ENCODE measurements around the gene THRSP.

GRCh38 chr11:78032090-78032489, 31.6 kb upstream of the THRSP start:
- TF ChIP-seq, protein P1, sequence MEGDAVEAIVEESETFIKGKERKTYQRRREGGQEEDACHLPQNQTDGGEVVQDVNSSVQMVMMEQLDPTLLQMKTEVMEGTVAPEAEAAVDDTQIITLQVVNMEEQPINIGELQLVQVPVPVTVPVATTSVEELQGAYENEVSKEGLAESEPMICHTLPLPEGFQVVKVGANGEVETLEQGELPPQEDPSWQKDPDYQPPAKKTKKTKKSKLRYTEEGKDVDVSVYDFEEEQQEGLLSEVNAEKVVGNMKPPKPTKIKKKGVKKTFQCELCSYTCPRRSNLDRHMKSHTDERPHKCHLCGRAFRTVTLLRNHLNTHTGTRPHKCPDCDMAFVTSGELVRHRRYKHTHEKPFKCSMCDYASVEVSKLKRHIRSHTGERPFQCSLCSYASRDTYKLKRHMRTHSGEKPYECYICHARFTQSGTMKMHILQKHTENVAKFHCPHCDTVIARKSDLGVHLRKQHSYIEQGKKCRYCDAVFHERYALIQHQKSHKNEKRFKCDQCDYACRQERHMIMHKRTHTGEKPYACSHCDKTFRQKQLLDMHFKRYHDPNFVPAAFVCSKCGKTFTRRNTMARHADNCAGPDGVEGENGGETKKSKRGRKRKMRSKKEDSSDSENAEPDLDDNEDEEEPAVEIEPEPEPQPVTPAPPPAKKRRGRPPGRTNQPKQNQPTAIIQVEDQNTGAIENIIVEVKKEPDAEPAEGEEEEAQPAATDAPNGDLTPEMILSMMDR (conservative IDR thresholded peaks at IDR 0.05; ENCODE audit: low read depth in 2 of 2): no peak
- no peak for TF ChIP-seq CREB1 (CRISPR knock-in tag; IDR thresholded peaks at IDR 0.05; ENCODE audit: low read depth)
- TF ChIP-seq EZH2 (IDR thresholded peaks at IDR 0.05; ENCODE audit: low read depth, unreplicated experiment): no peak
- TF ChIP-seq ZNF114 (CRISPR knock-in tag; IDR thresholded peaks at IDR 0.05): no peak
- no peak for TF ChIP-seq POLR2AphosphoS5 (IDR thresholded peaks at IDR 0.05; ENCODE audit: low read depth)
- TF ChIP-seq, protein P2, sequence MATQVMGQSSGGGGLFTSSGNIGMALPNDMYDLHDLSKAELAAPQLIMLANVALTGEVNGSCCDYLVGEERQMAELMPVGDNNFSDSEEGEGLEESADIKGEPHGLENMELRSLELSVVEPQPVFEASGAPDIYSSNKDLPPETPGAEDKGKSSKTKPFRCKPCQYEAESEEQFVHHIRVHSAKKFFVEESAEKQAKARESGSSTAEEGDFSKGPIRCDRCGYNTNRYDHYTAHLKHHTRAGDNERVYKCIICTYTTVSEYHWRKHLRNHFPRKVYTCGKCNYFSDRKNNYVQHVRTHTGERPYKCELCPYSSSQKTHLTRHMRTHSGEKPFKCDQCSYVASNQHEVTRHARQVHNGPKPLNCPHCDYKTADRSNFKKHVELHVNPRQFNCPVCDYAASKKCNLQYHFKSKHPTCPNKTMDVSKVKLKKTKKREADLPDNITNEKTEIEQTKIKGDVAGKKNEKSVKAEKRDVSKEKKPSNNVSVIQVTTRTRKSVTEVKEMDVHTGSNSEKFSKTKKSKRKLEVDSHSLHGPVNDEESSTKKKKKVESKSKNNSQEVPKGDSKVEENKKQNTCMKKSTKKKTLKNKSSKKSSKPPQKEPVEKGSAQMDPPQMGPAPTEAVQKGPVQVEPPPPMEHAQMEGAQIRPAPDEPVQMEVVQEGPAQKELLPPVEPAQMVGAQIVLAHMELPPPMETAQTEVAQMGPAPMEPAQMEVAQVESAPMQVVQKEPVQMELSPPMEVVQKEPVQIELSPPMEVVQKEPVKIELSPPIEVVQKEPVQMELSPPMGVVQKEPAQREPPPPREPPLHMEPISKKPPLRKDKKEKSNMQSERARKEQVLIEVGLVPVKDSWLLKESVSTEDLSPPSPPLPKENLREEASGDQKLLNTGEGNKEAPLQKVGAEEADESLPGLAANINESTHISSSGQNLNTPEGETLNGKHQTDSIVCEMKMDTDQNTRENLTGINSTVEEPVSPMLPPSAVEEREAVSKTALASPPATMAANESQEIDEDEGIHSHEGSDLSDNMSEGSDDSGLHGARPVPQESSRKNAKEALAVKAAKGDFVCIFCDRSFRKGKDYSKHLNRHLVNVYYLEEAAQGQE (IDR thresholded peaks at IDR 0.05; ENCODE audit: unreplicated experiment): no peak
- TF ChIP-seq EZH2phosphoT487 (IDR thresholded peaks at IDR 0.05; ENCODE audit: unreplicated experiment): no peak
